H1 (cell line): ENCODE results near the gene NRN1.

Source experiments
- BCL11A ChIP-seq, 2 experiments: IDR thresholded peaks; one replicate each; pipeline ENCODE4 v1.6.1; 2011; ENCODE audit warnings: low read depth in 2 of 2, low read length in 2 of 2, mild to moderate bottlenecking in 2 of 2
- CTCF ChIP-seq, 3 experiments: IDR thresholded peaks; 1 replicate in 2 of 3; 2 replicates in 1 of 3; pipeline versions ENCODE4 v1.5.1 to v1.6.1; 2011; ENCODE audit warnings: low read length in 3 of 3, mild to moderate bottlenecking in 3 of 3, inconsistent platforms in 2 of 3, low read depth in 1 of 3, moderate library complexity in 1 of 3; ENCODE audit not compliant: insufficient read depth in 1 of 3; ENCODE audit errors: control extremely low read depth in 1 of 3
- EZH2 ChIP-seq: fragments of 200-600 bp; sonication (generic); IDR thresholded peaks from 2 replicates; pipeline ENCODE4 v1.7.1; 2012; ENCODE audit warnings: low read depth, mild to moderate bottlenecking, moderate library complexity, low read length, inconsistent platforms; ENCODE audit not compliant: severe bottlenecking
- FOSL1 ChIP-seq: IDR thresholded peaks from 2 replicates; pipeline ENCODE4 v1.6.1; 2011; ENCODE audit warnings: mild to moderate bottlenecking, low read depth, low read length, moderate library complexity; ENCODE audit not compliant: insufficient read depth
- HDAC2 ChIP-seq, 2 experiments: fragments of 300-600 bp in 1 of 2; sonication (generic) in 1 of 2; IDR thresholded peaks; 2 replicates each; pipeline ENCODE4 v1.6.1; 2011 to 2012; ENCODE audit warnings: low read depth in 2 of 2, low read length in 2 of 2, mild to moderate bottlenecking in 2 of 2, moderate library complexity in 2 of 2, borderline replicate concordance in 1 of 2, inconsistent platforms in 1 of 2
- POLR2A ChIP-seq, 2 experiments: IDR thresholded peaks; 1 replicate in 1 of 2; 2 replicates in 1 of 2; pipeline ENCODE4 v1.6.1; 2011; ENCODE audit warnings: low read depth in 2 of 2, low read length in 2 of 2, mild to moderate bottlenecking in 2 of 2; ENCODE audit errors: control extremely low read depth in 1 of 2
- RBBP5 ChIP-seq: IDR thresholded peaks from 2 replicates; pipeline ENCODE4 v1.7.1; 2012; ENCODE audit warnings: low read depth, mild to moderate bottlenecking, inconsistent platforms, low read length, moderate library complexity, borderline replicate concordance
- RXRA ChIP-seq: IDR thresholded peaks from 2 replicates; pipeline ENCODE4 v1.6.1; 2011; ENCODE audit warnings: low read depth, mild to moderate bottlenecking, low read length, moderate library complexity; ENCODE audit not compliant: insufficient read depth
- SIRT6 ChIP-seq: IDR thresholded peaks from one replicate; pipeline ENCODE4 v1.7.1; 2012; ENCODE audit warnings: low read length, inconsistent platforms
- SP4 ChIP-seq: IDR thresholded peaks from 2 replicates; pipeline ENCODE4 v1.6.1; 2012; ENCODE audit warnings: low read length, inconsistent platforms
- TF ChIP-seq, protein P1 (sequence below): IDR thresholded peaks from 2 replicates; pipeline ENCODE4 v1.6.1; 2011; ENCODE audit warnings: low read length, improper control_type of control experiment
- TF ChIP-seq, protein P2 (sequence below): IDR thresholded peaks from 2 replicates; pipeline ENCODE4 v1.6.1; 2012; ENCODE audit warnings: low read length, inconsistent platforms

DNA sequence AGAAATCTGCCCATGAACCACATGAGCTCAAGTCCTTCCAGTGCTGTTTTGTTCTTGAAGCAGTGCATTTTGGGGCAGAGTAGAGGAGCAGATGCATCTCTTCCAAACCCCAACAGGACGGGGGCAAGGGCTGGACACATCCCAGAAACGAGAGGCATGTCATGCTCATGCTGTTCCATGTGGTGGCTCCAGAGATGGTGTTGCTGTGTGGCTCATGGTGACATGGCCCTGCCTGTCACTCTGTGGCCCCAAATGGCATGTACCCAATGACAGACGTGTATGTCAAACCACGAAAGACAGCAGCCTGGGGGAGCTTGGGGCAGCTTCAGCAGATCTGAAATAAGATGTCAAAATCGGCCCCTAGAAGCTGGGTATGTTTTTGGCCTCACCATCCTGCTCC lies 46.3 kb downstream of the NRN1 start:
- no peak for TF ChIP-seq POLR2A (IDR thresholded peaks at IDR 0.05; ENCODE audit: control extremely low read depth in 1 of 2, low read depth in 2 of 2, low read length in 2 of 2)
- no peak for TF ChIP-seq RXRA
- no peak for TF ChIP-seq BCL11A (IDR thresholded peaks at IDR 0.05; ENCODE audit: low read depth in 2 of 2, low read length in 2 of 2)
- no peak for TF ChIP-seq CTCF (IDR thresholded peaks at IDR 0.05; ENCODE audit: control extremely low read depth in 1 of 3, insufficient read depth in 1 of 3, low read depth in 1 of 3, low read length in 3 of 3)
- TF ChIP-seq SP4, result no peak
- no peak for TF ChIP-seq RBBP5
- TF ChIP-seq FOSL1, result no peak
- TF ChIP-seq, protein P1, sequence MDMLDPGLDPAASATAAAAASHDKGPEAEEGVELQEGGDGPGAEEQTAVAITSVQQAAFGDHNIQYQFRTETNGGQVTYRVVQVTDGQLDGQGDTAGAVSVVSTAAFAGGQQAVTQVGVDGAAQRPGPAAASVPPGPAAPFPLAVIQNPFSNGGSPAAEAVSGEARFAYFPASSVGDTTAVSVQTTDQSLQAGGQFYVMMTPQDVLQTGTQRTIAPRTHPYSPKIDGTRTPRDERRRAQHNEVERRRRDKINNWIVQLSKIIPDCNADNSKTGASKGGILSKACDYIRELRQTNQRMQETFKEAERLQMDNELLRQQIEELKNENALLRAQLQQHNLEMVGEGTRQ, result no peak
- TF ChIP-seq SIRT6, result no peak
- TF ChIP-seq, protein P2, sequence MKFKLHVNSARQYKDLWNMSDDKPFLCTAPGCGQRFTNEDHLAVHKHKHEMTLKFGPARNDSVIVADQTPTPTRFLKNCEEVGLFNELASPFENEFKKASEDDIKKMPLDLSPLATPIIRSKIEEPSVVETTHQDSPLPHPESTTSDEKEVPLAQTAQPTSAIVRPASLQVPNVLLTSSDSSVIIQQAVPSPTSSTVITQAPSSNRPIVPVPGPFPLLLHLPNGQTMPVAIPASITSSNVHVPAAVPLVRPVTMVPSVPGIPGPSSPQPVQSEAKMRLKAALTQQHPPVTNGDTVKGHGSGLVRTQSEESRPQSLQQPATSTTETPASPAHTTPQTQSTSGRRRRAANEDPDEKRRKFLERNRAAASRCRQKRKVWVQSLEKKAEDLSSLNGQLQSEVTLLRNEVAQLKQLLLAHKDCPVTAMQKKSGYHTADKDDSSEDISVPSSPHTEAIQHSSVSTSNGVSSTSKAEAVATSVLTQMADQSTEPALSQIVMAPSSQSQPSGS, result no peak
- TF ChIP-seq EZH2, result no peak
- TF ChIP-seq HDAC2 (IDR thresholded peaks at IDR 0.05; ENCODE audit: borderline replicate concordance in 1 of 2, low read depth in 2 of 2, low read length in 2 of 2), result no peak
